H1 (cell line): ENCODE measurements around the gene LAMC1. TPM values are rescaled to one million over a fixed set of nuclear protein-coding genes. Genes with fewer than 3 reads are reported as not detected.

Source experiments
- EZH2 ChIP-seq: fragments of 200-600 bp; sonication (generic); IDR thresholded peaks from 2 replicates; pipeline ENCODE4 v1.7.1; 2012; ENCODE audit warnings: low read depth, mild to moderate bottlenecking, moderate library complexity, low read length, inconsistent platforms; ENCODE audit not compliant: severe bottlenecking
- JUND ChIP-seq: IDR thresholded peaks from 2 replicates; pipeline ENCODE4 v1.6.1; 2011; ENCODE audit warnings: mild to moderate bottlenecking, improper control_type of control experiment, low read length
- POU5F1 ChIP-seq: IDR thresholded peaks from 2 replicates; pipeline ENCODE4 v1.6.1; 2011; ENCODE audit warnings: low read depth, mild to moderate bottlenecking, low read length, moderate library complexity
- RAD21 ChIP-seq, 2 experiments: IDR thresholded peaks in 1 of 2; conservative IDR thresholded peaks in 1 of 2; 2 replicates each; pipeline ENCODE4 v1.6.1; 2011; ENCODE audit warnings: low read depth in 2 of 2, low read length in 2 of 2, improper control_type of control experiment in 1 of 2, inconsistent platforms in 1 of 2, mild to moderate bottlenecking in 1 of 2, moderate library complexity in 1 of 2
- RNF2 ChIP-seq: fragments of 200-900, 300-1000 bp; sonication (generic); IDR thresholded peaks from 2 replicates; pipeline ENCODE4 v1.7.1; 2016; ENCODE audit warnings: borderline replicate concordance, low read depth, mild to moderate bottlenecking, antibody characterized with exemption, low read length; ENCODE audit not compliant: poor library complexity, severe bottlenecking; ENCODE audit errors: missing control alignments
- SIRT6 ChIP-seq: IDR thresholded peaks from one replicate; pipeline ENCODE4 v1.7.1; 2012; ENCODE audit warnings: low read length, inconsistent platforms
- SIX5 ChIP-seq: IDR thresholded peaks from 2 replicates; pipeline ENCODE4 v1.6.1; 2011; ENCODE audit warnings: mild to moderate bottlenecking, low read depth, low read length
- SUZ12 ChIP-seq: fragments of 200-600 bp; sonication (generic); IDR thresholded peaks from 2 replicates; pipeline ENCODE4 v1.6.1; 2012; ENCODE audit warnings: mild to moderate bottlenecking, inconsistent platforms, low read length, moderate library complexity, mixed read lengths
- polyA plus RNA-seq, 7 experiments: library from polyadenylated mRNA; depleted of rRNA in 3 of 7; stranded (reverse) in 5 of 7; unstranded in 2 of 7; fragments of >200 nt in 5 of 7; fragments of 200-250 nt in 2 of 7; gene quantifications; 1 replicate in 5 of 7; 2 replicates in 1 of 7; 4 replicates in 1 of 7; pipeline versions ENCODE4 v1.2.1 to v1.2.3, GENCODE V29; 2011 to 2013; ENCODE audit warnings: missing spikeins in 2 of 7, mixed read lengths in 2 of 7
- total RNA-seq: library from RNA; stranded (reverse); fragmentation: NEBNext Ultra II Directional; extraction: Animal tissue kit (Norgen Biotek cat#: 25700); gene quantifications from 2 replicates; pipeline ENCODE4 v1.2.1, GENCODE V29; 2021

The LAMC1 gene
- total and polyA plus RNA-seq, 2 of the 8 experiments (the other 6 are each of a cell fraction or from before 2014, with no cell fraction given) = 47.6 to 90.3 TPM

- TF ChIP-seq RNF2 (no peak), SUZ12 (no peak), SIRT6 (no peak), EZH2 (no peak), POU5F1 (no peak), SIX5 (no peak), JUND (no peak), RAD21 (IDR thresholded peaks at IDR 0.05 in 1 of 2, conservative IDR thresholded peaks at IDR 0.05 in 1 of 2; ENCODE audit: low read depth in 2 of 2, low read length in 2 of 2) (no peak)
Observed at GRCh38 chr1:183087001-183087400, 63.8 kb downstream of the LAMC1 start (continued).
